Hepatocyte (in vitro differentiated cells): ENCODE data around the gene DMRT1.

Source experiments
- CTCF ChIP-seq: fragments of 200-600 bp; sonication (generic); IDR thresholded peaks from 2 replicates; pipeline ENCODE4 v1.5.1; 2016; ENCODE audit warnings: antibody characterized with exemption, mild to moderate bottlenecking; ENCODE audit not compliant: poor library complexity
- EZH2phosphoT487 ChIP-seq: fragments of 200-600 bp; sonication (generic); IDR thresholded peaks from one replicate; pipeline ENCODE4 v1.6.1; 2018; ENCODE audit warnings: antibody characterized with exemption, mild to moderate bottlenecking, low read depth, moderate library complexity; ENCODE audit not compliant: unreplicated experiment, severe bottlenecking

GRCh38 chr9:842635-843426 is 1.3 kb downstream of the DMRT1 start:
- TF ChIP-seq EZH2phosphoT487 (peak; percentile 63), CTCF (no peak)
